Upper lobe of left lung (tissue), 4 donors: Measurements from ENCODE around the gene ZNF484.
"Not testable (repeated sequence)": the region's sequence is repeated elsewhere in the genome, so short reads cannot be mapped to it uniquely, and the experiment has no call there.

Experiments
- EP300 ChIP-seq, 4 donors: sonication (generic); formaldehyde crosslinking; IDR thresholded peaks; one replicate each; pipeline ENCODE4 v1.5.1; 2017; ENCODE audit warnings: antibody characterized with exemption in 4 of 4, control low read depth in 2 of 4
- POLR2A ChIP-seq, 4 donors: fragments of 450-650 bp; IDR thresholded peaks; one replicate each; pipeline ENCODE4 v1.5.1; 2016 to 2017; ENCODE audit warnings: antibody characterized with exemption in 4 of 4, mild to moderate bottlenecking in 2 of 4
- POLR2AphosphoS5 ChIP-seq, 2 donors: sonication (generic); formaldehyde crosslinking; IDR thresholded peaks; one replicate each; pipeline ENCODE4 v1.5.1; 2017; ENCODE audit warnings: antibody characterized with exemption in 2 of 2
- TF ChIP-seq, protein P1 (sequence below), 6 experiments: fragments of 450-650 bp in 4 of 6; fragments of 200-600 bp in 2 of 6; sonication (generic) in 2 of 6; IDR thresholded peaks; one replicate each; pipeline ENCODE4 v1.5.1; 2016 to 2019; ENCODE audit warnings: antibody characterized with exemption in 6 of 6

DNA sequence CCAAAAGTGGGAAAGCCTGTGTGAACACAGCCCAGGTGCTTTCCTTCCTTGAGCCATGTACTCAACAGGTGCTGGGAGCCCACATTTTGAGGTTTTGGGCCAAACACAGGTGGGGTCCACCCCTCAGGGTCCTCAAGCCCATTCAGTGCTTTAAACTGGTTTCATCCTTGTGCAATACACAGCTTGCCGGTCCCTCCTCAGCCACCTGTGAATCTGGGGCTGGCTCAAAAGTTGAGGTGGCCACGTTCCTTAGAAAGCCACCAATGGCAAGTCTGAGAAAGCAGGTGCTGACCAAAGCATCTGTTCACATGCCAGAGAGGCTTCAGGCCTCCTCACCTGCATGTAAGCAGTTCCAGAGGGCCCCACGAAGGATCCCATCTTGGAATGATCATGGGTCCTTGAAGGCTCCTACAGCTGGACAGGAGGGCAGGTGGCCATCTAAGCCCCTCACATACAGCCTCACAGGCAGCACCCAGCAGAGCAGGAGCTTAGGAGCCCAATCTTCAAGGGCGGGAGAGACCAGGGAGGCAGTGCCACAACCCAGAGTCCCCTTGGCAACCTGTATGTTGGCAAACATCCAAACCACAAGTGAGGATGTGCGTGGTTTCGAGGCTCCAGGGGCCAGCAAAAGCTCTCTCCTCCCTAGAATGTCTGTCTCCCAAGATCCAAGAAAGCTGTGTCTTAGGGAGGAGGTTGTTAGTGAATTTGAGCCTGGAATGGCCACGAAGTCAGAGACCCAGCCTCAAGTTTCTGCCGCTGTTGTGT, 9.2 kb upstream of the ZNF484 start:
- not testable (repeated sequence) for TF ChIP-seq POLR2A, POLR2AphosphoS5, EP300 (IDR thresholded peaks at IDR 0.05)
- TF ChIP-seq, protein P1, sequence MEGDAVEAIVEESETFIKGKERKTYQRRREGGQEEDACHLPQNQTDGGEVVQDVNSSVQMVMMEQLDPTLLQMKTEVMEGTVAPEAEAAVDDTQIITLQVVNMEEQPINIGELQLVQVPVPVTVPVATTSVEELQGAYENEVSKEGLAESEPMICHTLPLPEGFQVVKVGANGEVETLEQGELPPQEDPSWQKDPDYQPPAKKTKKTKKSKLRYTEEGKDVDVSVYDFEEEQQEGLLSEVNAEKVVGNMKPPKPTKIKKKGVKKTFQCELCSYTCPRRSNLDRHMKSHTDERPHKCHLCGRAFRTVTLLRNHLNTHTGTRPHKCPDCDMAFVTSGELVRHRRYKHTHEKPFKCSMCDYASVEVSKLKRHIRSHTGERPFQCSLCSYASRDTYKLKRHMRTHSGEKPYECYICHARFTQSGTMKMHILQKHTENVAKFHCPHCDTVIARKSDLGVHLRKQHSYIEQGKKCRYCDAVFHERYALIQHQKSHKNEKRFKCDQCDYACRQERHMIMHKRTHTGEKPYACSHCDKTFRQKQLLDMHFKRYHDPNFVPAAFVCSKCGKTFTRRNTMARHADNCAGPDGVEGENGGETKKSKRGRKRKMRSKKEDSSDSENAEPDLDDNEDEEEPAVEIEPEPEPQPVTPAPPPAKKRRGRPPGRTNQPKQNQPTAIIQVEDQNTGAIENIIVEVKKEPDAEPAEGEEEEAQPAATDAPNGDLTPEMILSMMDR (IDR thresholded peaks at IDR 0.05): not testable (repeated sequence)
